Spinal cord (tissue), 10 donors: ENCODE measurements around the gene AUH. TPM values are rescaled to one million over a fixed set of nuclear protein-coding genes. Genes with fewer than 3 reads are reported as not detected.
A peak's percentile ranks its signal among the peaks of the same experiment; 100 is the strongest.
"Not testable (repeated sequence)": the region's sequence is repeated elsewhere in the genome, so short reads cannot be mapped to it uniquely, and the experiment has no call there.

Experiments used
- DNase-seq, 6 donors: peaks; one replicate each; pipeline versions ENCODE4 v3.0.0 to v3.0.0-alpha.2; 2013 to 2015; ENCODE audit warnings: low spot score in 6 of 6, low read depth in 4 of 6
- H3K27ac ChIP-seq: one replicate; pipeline ENCODE4 v1.5.1; 2013; ENCODE audit warnings: low read depth, low read length, control low read depth
- H3K27me3 ChIP-seq: one replicate; pipeline ENCODE4 v1.6.1; 2013; ENCODE audit warnings: low read length; ENCODE audit not compliant: control insufficient read depth, insufficient read depth
- H3K36me3 ChIP-seq: one replicate; pipeline ENCODE4 v1.6.1; 2013; ENCODE audit warnings: low read length; ENCODE audit not compliant: control insufficient read depth, insufficient read depth
- H3K4me1 ChIP-seq: one replicate; pipeline ENCODE4 v1.6.1; 2013; ENCODE audit warnings: low read length; ENCODE audit not compliant: control insufficient read depth, insufficient read depth
- H3K4me3 ChIP-seq: one replicate; pipeline ENCODE4 v1.5.1; 2013; ENCODE audit warnings: low read depth, low read length, control low read depth
- H3K9me3 ChIP-seq: one replicate; pipeline ENCODE4 v1.6.1; 2013; ENCODE audit warnings: low read length; ENCODE audit not compliant: control insufficient read depth, insufficient read depth
- WGBS: methylation state at CpG from one replicate; pipeline ENCODE4 v1.1.5; 2013; ENCODE audit warnings: missing lambda C conversion rate; ENCODE audit not compliant: insufficient coverage; 5-methylcytosine and 5-hydroxymethylcytosine counted together
- polyA plus RNA-seq, 2 donors: library from polyadenylated mRNA; unstranded; fragments of 120-200 nt; gene quantifications; one replicate each; pipeline ENCODE4 v1.2.1, GENCODE V29; 2013; ENCODE audit not compliant: insufficient read length in 2 of 2
- total RNA-seq, 2 donors: library from RNA; depleted of rRNA in 1 of 2; stranded (reverse); fragments of 120-200 nt in 1 of 2; fragments of >200 nt in 1 of 2; gene quantifications; one replicate each; pipeline versions ENCODE4 v1.2.3 to v1.2.4, GENCODE V29; 2013 to 2014
- donor health status: healthy.

AUH gene
- total and polyA plus RNA-seq, 4 donors, result 19.6 to 34.8 (median 26.5) TPM

GRCh38 chr9:91395553-91396471, 34.1 kb upstream of the AUH start:
- Histone ChIP-seq H3K36me3 (no peaks in the 10 kb centered on the region), H3K27ac (no peak overlapping the region), H3K9me3 (no peaks in the 10 kb centered on the region), H3K4me3 (no peak overlapping the region), H3K4me1 (no peaks in the 10 kb centered on the region), H3K27me3 (no peaks in the 10 kb centered on the region)
- peak in 1 of 6 donors; percentile 30 for DNase-seq
- WGBS, result 76% methylated on average over 1 of the region's 7 CpGs

GRCh38 chr9:91395106-91395552, 33.4 kb upstream of the AUH start:
- no peaks in the 10 kb centered on the region for H3K36me3 ChIP-seq

GRCh38 chr9:91393826-91394225, 32.1 kb upstream of the AUH start:
- Histone ChIP-seq H3K9me3 (no peaks in the 10 kb centered on the region), H3K36me3 (no peaks in the 10 kb centered on the region), H3K4me3 (no peak overlapping the region), H3K27ac (no peak overlapping the region), H3K27me3 (no peaks in the 10 kb centered on the region), H3K4me1 (no peaks in the 10 kb centered on the region)
- no CpG with 5 or more reads among the region's 5 CpGs for WGBS
- peak in 1 of 6 donors; percentile 54 for DNase-seq

More at GRCh38 chr9:91395106-91395552, 33.4 kb upstream of the AUH start:
- Histone ChIP-seq H3K4me1 (no peaks in the 10 kb centered on the region), H3K4me3 (no peak overlapping the region), H3K9me3 (no peaks in the 10 kb centered on the region), H3K27me3 (no peaks in the 10 kb centered on the region), H3K27ac (no peak overlapping the region)
- no peak for DNase-seq
- WGBS, result 100% methylated on average over 1 of the region's 4 CpGs

- Histone ChIP-seq H3K4me1 (no peaks in the 10 kb centered on the region), H3K4me3 (no peak overlapping the region), H3K9me3 (no peaks in the 10 kb centered on the region), H3K27me3 (no peaks in the 10 kb centered on the region), H3K36me3 (no peaks in the 10 kb centered on the region), H3K27ac (no peak overlapping the region)
- WGBS, result no CpG with 5 or more reads among the region's 1 CpG
- no peak for DNase-seq
These were observed 30.7 kb upstream of the AUH start for GRCh38 chr9:91392435-91392834.

- Histone ChIP-seq H3K27ac (no peak overlapping the region), H3K27me3 (no peaks in the 10 kb centered on the region), H3K4me1 (no peaks in the 10 kb centered on the region), H3K9me3 (no peaks in the 10 kb centered on the region), H3K36me3 (no peaks in the 10 kb centered on the region), H3K4me3 (no peak overlapping the region)
- DNase-seq, result no peak
- WGBS, result 87% methylated on average over 1 of the region's 2 CpGs
These were observed 30.1 kb upstream of the AUH start for GRCh38 chr9:91391818-91392217.

GRCh38 chr9:91391412-91391811, 29.7 kb upstream of the AUH start:
- 80% methylated on average over 1 of the region's 5 CpGs for WGBS
- no peak overlapping the region for H3K27ac ChIP-seq
- H3K9me3 ChIP-seq, result no peaks in the 10 kb centered on the region
- H3K4me1 ChIP-seq, result no peaks in the 10 kb centered on the region
- no peak overlapping the region for H3K4me3 ChIP-seq
- DNase-seq, result no peak
- no peaks in the 10 kb centered on the region for H3K36me3 ChIP-seq
- H3K27me3 ChIP-seq, result no peaks in the 10 kb centered on the region

- not testable (repeated sequence) for H3K4me3 ChIP-seq, H3K27ac ChIP-seq, H3K9me3 ChIP-seq, H3K4me1 ChIP-seq, H3K36me3 ChIP-seq, H3K27me3 ChIP-seq, DNase-seq
- WGBS, result 100% methylated on average over 3 of the region's 4 CpGs
These were observed 28.0 kb upstream of the AUH start for GRCh38 chr9:91389686-91390085.

GRCh38 chr9:91386765-91387164, 25.0 kb upstream of the AUH start:
- Histone ChIP-seq H3K4me1 (no peaks in the 10 kb centered on the region), H3K36me3 (no peaks in the 10 kb centered on the region), H3K27ac (no peak overlapping the region), H3K4me3 (no peak overlapping the region), H3K27me3 (no peaks in the 10 kb centered on the region), H3K9me3 (no peaks in the 10 kb centered on the region)
- no peak for DNase-seq

- no peak overlapping the region for H3K27ac ChIP-seq
- H3K36me3 ChIP-seq, result no peaks in the 10 kb centered on the region
- DNase-seq, result no peak
- H3K4me1 ChIP-seq, result no peaks in the 10 kb centered on the region
- H3K4me3 ChIP-seq, result no peak overlapping the region
- H3K27me3 ChIP-seq, result no peaks in the 10 kb centered on the region
- WGBS, result 83% methylated on average over 1 of the region's 1 CpG
- H3K9me3 ChIP-seq, result no peaks in the 10 kb centered on the region
These were observed 23.2 kb upstream of the AUH start for GRCh38 chr9:91384954-91385353.

- no peak for DNase-seq
- no peak overlapping the region for H3K27ac ChIP-seq
- H3K4me1 ChIP-seq, result no peaks in the 10 kb centered on the region
- no peaks in the 10 kb centered on the region for H3K27me3 ChIP-seq
- H3K4me3 ChIP-seq, result no peak overlapping the region
- H3K9me3 ChIP-seq, result no peaks in the 10 kb centered on the region
- no peaks in the 10 kb centered on the region for H3K36me3 ChIP-seq
These were observed 21.9 kb upstream of the AUH start for GRCh38 chr9:91383577-91383976.
